T-cell (primary cell): ENCODE measurements around the gene PHRF1. TPM values are rescaled to one million over a fixed set of nuclear protein-coding genes. Genes with fewer than 3 reads are reported as not detected.

ENCODE experiments used
- ATAC-seq, 4 experiments: fragments of 200-7000 bp in 3 of 4; fragments of 150-1000 bp in 1 of 4; cut with Tn5 transposase; replicated peaks in 1 of 4; 1 replicate in 3 of 4; 2 replicates in 1 of 4; pipeline ENCODE4 v1.10.0; 2021; ENCODE audit warnings: moderate library complexity in 3 of 4, mild to moderate bottlenecking in 2 of 4, moderate number of reproducible peaks in 1 of 4
- CTCF ChIA-PET, 2 donors: fragments of 300-600 bp; sonication (Branson Sonifier 250); formaldehyde crosslinking; loops; one replicate each; lab custom pipeline; 2022; ENCODE audit warnings: antibody characterized with exemption in 2 of 2; lab: Charles Lee
- POLR2A ChIA-PET, 2 donors: fragments of 300-600 bp; sonication (Branson Sonifier 250); formaldehyde crosslinking; loops; one replicate each; lab custom pipeline; 2022; ENCODE audit warnings: antibody characterized with exemption in 2 of 2; lab: Charles Lee
- DNase-seq, 35 experiments: peaks; one replicate each; pipeline versions ENCODE4 v3.0.0 to v3.0.0-alpha.2; 2013 to 2023
- H3K27ac ChIP-seq: one replicate; pipeline ENCODE4 v1.5.1; 2013; ENCODE audit warnings: low read length
- H3K27me3 ChIP-seq, 2 experiments: replicated peaks in 1 of 2; 1 replicate in 1 of 2; 2 replicates in 1 of 2; pipeline versions ENCODE4 v1.6.1 to v1.7.0; 2013; ENCODE audit warnings: low read length in 1 of 2, mixed read lengths in 1 of 2; ENCODE audit not compliant: control insufficient read depth in 2 of 2, insufficient read depth in 2 of 2; ENCODE audit errors: extremely low read depth in 1 of 2
- H3K36me3 ChIP-seq, 2 donors: 1 replicate in 1 of 2; 2 replicates in 1 of 2; pipeline versions ENCODE4 v1.6.1 to v1.7.0; 2013; ENCODE audit warnings: low read length in 1 of 2; ENCODE audit not compliant: control insufficient read depth in 2 of 2, insufficient read depth in 1 of 2; ENCODE audit errors: extremely low read depth in 1 of 2
- H3K4me1 ChIP-seq, 2 experiments: 1 replicate in 1 of 2; 2 replicates in 1 of 2; pipeline versions ENCODE4 v1.6.1 to v1.7.0; 2013; ENCODE audit warnings: low read length in 2 of 2, mixed read lengths in 1 of 2; ENCODE audit not compliant: insufficient read depth in 2 of 2, control insufficient read depth in 1 of 2; ENCODE audit errors: extremely low read depth in 1 of 2
- H3K4me3 ChIP-seq, 2 donors: 1 replicate in 1 of 2; 2 replicates in 1 of 2; pipeline versions ENCODE4 v1.5.1 to v1.7.0; 2013; ENCODE audit warnings: mild to moderate bottlenecking in 2 of 2, low read length in 1 of 2, moderate library complexity in 1 of 2; ENCODE audit not compliant: control insufficient read depth in 1 of 2; ENCODE audit errors: extremely low read depth in 1 of 2
- H3K9me3 ChIP-seq: 2 replicates; pipeline ENCODE4 v1.7.0; 2013
- H3K27ac Mint-ChIP-seq, 2 donors: one replicate each; pipeline ENCODE4 v1.8.0; 2020 to 2021; ENCODE audit warnings: mild to moderate bottlenecking in 2 of 2, mixed read lengths in 2 of 2
- H3K27me3 Mint-ChIP-seq, 2 donors: one replicate each; pipeline ENCODE4 v1.8.0; 2021 to 2022; ENCODE audit warnings: mixed read lengths in 2 of 2
- H3K36me3 Mint-ChIP-seq: one replicate; pipeline ENCODE4 v1.8.0; 2021; ENCODE audit warnings: mixed read lengths
- H3K4me1 Mint-ChIP-seq, 3 donors: one replicate each; pipeline ENCODE4 v1.8.0; 2020 to 2022; ENCODE audit warnings: mixed read lengths in 3 of 3, mild to moderate bottlenecking in 1 of 3
- H3K4me3 Mint-ChIP-seq, 3 donors: one replicate each; pipeline ENCODE4 v1.8.0; 2020 to 2022; ENCODE audit warnings: mild to moderate bottlenecking in 3 of 3, mixed read lengths in 3 of 3, moderate library complexity in 3 of 3
- H3K9me3 Mint-ChIP-seq, 3 donors: one replicate each; pipeline ENCODE4 v1.8.0; 2020 to 2022; ENCODE audit warnings: mixed read lengths in 3 of 3
- WGBS: methylation state at CpG from one replicate; pipeline ENCODE4 v1.1.5; 2013; ENCODE audit warnings: missing lambda C conversion rate; ENCODE audit not compliant: insufficient coverage; 5-methylcytosine and 5-hydroxymethylcytosine counted together
- total RNA-seq, 35 experiments: library from RNA in 6 of 35; stranded (reverse) in 6 of 35; fragments of 120-200 nt in 1 of 35; gene quantifications; one replicate each; pipeline versions ENCODE4 v1.2.1 to v1.2.4 and lab custom pipeline; 2013 to 2026

Gene PHRF1
- total RNA-seq, 5 donors from 2014 or later (not counting 1 experiment from before 2014, with no cell fraction given), result 40.2 to 69.4 (median 66.3) TPM

DNA sequence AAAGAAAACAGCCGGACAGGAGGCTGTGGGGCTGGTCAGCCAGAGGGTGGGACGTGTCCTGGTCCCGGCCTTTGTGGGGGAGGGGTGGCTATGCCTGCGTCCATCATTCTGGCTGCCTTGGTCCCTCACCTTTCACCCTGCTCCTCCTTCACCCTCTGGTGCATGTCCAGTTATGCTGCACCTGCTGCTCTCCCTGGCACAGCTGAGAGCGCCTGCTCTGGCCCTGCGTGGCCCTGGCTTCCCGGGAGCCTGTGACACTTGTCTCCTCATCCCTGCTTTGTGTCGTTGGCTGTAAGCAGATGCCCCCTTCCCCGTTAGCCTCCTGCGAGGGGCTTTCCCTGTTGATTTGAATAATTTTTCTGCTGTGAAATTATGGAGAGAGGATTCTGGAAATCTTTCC lies 16.6 kb downstream of the PHRF1 start:
- Histone ChIP-seq H3K4me3 (no peak overlapping the region), H3K9me3 (no peaks in the 10 kb centered on the region), H3K36me3 (peaks cover 30 to 79% of the 10 kb centered on the region in 2 donors), H3K27me3 (no peaks in the 10 kb centered on the region), H3K27ac (no peak overlapping the region), H3K4me1 (peaks cover 0 to 21% of the 10 kb centered on the region in 2 experiments)
- POLR2A ChIA-PET, result no interaction called here
- no peaks in the 10 kb centered on the region for H3K27me3 Mint-ChIP-seq
- H3K27ac Mint-ChIP-seq, result no peak overlapping the region
- DNase-seq (no peak), ATAC-seq (no peak)
- no peaks in the 10 kb centered on the region for H3K9me3 Mint-ChIP-seq
- H3K4me3 Mint-ChIP-seq, result no peak overlapping the region
- CTCF ChIA-PET, result no interaction called here
- H3K4me1 Mint-ChIP-seq, result peaks cover 14 to 23% (median 19%) of the 10 kb centered on the region in 3 donors
- 100% methylated on average over 3 of the region's 10 CpGs for WGBS
- H3K36me3 Mint-ChIP-seq, result peaks cover 29% of the 10 kb centered on the region

DNA sequence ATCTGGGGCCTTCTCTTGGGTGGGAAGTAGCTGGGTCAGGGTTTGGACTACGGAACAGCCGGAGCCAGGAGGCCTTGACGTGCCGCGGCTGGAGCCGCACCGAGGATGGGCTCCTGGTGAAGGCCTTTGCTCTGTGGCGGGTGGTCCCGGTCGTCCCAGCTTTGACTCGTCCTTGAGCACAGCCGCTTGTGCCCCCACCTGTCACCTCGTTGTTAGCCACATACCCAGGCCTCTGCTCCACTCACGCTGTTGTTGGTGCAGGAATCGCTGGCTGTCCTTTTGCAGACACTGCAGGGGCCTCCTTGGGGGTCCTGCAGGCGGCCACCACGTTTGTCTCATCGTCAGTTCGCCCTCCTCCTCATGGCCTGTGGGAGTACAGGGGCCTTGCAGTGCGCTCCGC lies 17.1 kb downstream of the PHRF1 start:
- H3K4me3 Mint-ChIP-seq, result no peak overlapping the region
- WGBS, result 98% methylated on average over 19 of the region's 21 CpGs
- ChIA-PET POLR2A (no interaction called here), CTCF (no interaction called here)
- Histone ChIP-seq H3K27me3 (no peaks in the 10 kb centered on the region), H3K4me1 (peaks cover 0 to 16% of the 10 kb centered on the region in 2 experiments), H3K36me3 (peaks cover 30 to 83% of the 10 kb centered on the region in 2 donors), H3K9me3 (no peaks in the 10 kb centered on the region), H3K4me3 (no peak overlapping the region), H3K27ac (no peak overlapping the region)
- DNase-seq (no peak), ATAC-seq (no peak)
- no peaks in the 10 kb centered on the region for H3K9me3 Mint-ChIP-seq
- peaks cover 10 to 18% (median 15%) of the 10 kb centered on the region in 3 donors for H3K4me1 Mint-ChIP-seq
- H3K36me3 Mint-ChIP-seq, result peaks cover 29% of the 10 kb centered on the region
- H3K27ac Mint-ChIP-seq, result no peak overlapping the region
- no peaks in the 10 kb centered on the region for H3K27me3 Mint-ChIP-seq

DNA sequence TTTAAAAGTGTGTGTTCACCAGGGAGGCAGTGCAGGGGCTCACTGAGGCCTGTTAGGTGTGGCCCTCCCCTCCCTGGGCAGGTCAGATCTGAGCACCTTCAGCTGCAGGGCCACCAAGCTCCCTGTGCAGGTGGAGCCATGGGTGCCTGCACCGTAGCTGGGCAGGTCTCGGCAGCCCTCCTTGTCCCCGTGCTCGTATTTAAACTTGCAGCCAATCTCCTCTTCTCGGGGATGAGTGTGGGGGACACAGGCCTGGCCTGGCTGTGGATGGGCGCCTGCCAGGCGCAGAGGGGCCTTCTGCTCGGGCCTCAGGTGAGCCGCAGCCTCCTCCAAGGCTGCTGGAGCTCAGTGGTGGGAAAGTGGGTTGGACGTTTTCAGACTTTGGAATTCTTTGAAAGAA lies 19.1 kb downstream of the PHRF1 start:
- 95% methylated on average over 6 of the region's 10 CpGs for WGBS
- CTCF ChIA-PET, result no interaction called here
- no peak for DNase-seq

DNA sequence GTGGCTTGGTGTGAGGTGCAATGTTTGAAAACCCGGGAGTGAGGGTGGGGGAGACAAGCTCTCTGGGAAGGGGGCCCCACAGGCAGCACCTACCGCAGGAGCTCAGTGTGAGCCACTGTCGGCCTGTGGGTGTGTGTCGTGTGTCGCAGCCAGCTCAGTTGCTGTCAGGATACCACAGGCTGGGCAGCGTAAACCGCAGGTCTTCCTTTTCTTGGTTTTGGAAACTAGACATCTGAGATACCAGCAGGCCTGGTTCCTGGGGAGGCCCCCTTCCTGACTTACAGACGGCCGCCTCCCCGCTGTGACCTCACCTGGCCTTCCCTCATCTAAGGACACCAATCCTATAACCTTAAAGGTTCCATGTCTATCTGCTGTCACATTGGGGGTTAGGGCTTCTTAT lies 20.1 kb downstream of the PHRF1 start:
- no peak overlapping the region for H3K4me3 ChIP-seq
- Mint-ChIP-seq H3K4me1 (peaks cover 0 to 9% (median 8%) of the 10 kb centered on the region in 3 donors), H3K27me3 (no peaks in the 10 kb centered on the region), H3K4me3 (no peak overlapping the region), H3K36me3 (peaks cover 28% of the 10 kb centered on the region), H3K27ac (peak overlapping the region in 1 of 2 donors; percentile 75), H3K9me3 (no peaks in the 10 kb centered on the region)
- H3K27me3 ChIP-seq, result no peaks in the 10 kb centered on the region
- H3K36me3 ChIP-seq, result peaks cover 43 to 82% of the 10 kb centered on the region in 2 donors
- CTCF ChIA-PET, result no interaction called here
- ATAC-seq (peak in 1 of 4 experiments; percentile 36), DNase-seq (no peak)
- POLR2A ChIA-PET, result no interaction called here
- peaks cover 0 to 11% of the 10 kb centered on the region in 2 experiments for H3K4me1 ChIP-seq
- WGBS, result 76% methylated on average over 7 of the region's 10 CpGs
- no peak overlapping the region for H3K27ac ChIP-seq
- H3K9me3 ChIP-seq, result no peaks in the 10 kb centered on the region

More for the DNA sequence above, 19.1 kb downstream of the PHRF1 start:
- Mint-ChIP-seq H3K4me1 (peaks cover 0 to 9% (median 8%) of the 10 kb centered on the region in 3 donors), H3K4me3 (no peak overlapping the region), H3K9me3 (no peaks in the 10 kb centered on the region), H3K27me3 (no peaks in the 10 kb centered on the region), H3K36me3 (peaks cover 26% of the 10 kb centered on the region), H3K27ac (no peak overlapping the region)
- no peak for ATAC-seq
- H3K9me3 ChIP-seq, result no peaks in the 10 kb centered on the region
- POLR2A ChIA-PET, result no interaction called here
- peaks cover 36 to 85% of the 10 kb centered on the region in 2 donors for H3K36me3 ChIP-seq
- H3K27ac ChIP-seq, result no peak overlapping the region
- peaks cover 0 to 11% of the 10 kb centered on the region in 2 experiments for H3K4me1 ChIP-seq
- H3K4me3 ChIP-seq, result no peak overlapping the region
- no peaks in the 10 kb centered on the region for H3K27me3 ChIP-seq

DNA sequence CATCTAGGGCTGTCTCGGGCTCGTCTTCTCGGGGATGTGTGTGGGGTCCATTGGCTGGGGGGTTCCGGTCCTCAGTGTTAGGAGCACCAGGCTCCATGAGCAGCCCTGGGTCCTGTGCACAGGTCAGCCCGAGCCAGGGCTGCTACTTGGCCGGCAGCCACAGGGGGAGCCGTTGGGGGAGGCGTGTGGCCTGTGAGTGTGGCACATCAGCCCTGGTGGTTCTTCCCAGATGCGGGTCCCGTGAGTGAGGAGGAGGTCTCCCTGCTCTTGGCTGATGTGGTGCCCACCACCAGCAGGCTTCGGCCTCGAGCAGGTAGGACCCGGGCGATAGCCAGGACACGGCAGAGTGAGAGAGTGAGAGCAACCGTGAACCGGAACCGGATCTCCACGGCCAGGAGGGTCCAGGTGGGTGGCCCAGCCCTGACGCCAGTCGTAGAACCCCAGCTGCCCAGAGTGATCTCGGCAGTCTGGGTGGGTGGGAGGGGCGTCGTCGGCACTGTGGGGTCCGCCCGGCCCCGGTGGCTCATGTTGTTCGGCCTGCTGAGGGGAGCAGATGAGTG lies 21.0 kb downstream of the PHRF1 start:
- CTCF ChIA-PET, result no interaction called here

DNA sequence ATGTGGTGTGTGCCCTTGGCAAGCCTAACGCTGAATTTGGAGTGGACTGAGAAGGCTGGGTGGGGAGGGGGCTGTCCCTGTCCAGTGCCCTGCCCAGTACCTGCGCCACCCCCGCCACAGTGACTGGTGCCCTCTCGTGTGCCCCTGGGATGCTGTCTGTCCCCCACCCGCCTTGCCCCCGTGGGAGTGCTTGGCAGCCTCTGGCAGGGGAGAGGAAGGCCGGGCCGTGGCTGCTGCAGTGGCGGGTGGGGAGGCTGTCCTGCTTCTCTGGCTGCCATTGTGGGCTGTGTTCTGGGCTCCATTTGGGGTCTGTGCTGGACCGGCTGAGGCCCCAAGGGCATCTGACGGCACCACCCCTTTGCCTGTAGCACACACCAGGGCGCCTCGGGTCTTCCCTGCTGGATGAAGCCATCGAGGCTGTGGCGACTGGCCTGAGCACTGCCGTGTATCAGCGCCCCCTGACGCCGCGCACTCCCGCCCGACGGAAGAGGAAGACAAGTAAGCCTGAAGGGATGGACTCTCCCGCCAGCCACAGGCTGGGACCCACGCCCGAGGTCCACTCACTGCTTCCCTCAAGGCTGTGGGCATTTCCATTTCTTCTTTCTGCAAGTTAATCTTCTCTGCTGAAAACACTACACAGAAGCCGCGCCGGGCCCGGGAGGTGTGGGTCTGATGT lies 21.9 kb downstream of the PHRF1 start:
- no peak for DNase-seq
- no peak overlapping the region for H3K4me3 ChIP-seq
- H3K4me1 Mint-ChIP-seq, result peaks cover 0 to 9% (median 8%) of the 10 kb centered on the region in 3 donors
- H3K36me3 Mint-ChIP-seq, result peaks cover 25% of the 10 kb centered on the region
- ChIA-PET POLR2A (no interaction called here), CTCF (no interaction called here)
- peaks cover 45 to 81% of the 10 kb centered on the region in 2 donors for H3K36me3 ChIP-seq
- H3K9me3 Mint-ChIP-seq, result no peaks in the 10 kb centered on the region
- no peaks in the 10 kb centered on the region for H3K27me3 ChIP-seq
- H3K27me3 Mint-ChIP-seq, result no peaks in the 10 kb centered on the region
- no peaks in the 10 kb centered on the region for H3K9me3 ChIP-seq
- H3K27ac Mint-ChIP-seq, result no peak overlapping the region
- ATAC-seq, result no peak
- H3K27ac ChIP-seq, result no peak overlapping the region
- H3K4me1 ChIP-seq, result peaks cover 0 to 11% of the 10 kb centered on the region in 2 experiments
- no peak overlapping the region for H3K4me3 Mint-ChIP-seq
- 96% methylated on average over 22 of the region's 30 CpGs for WGBS

More for the DNA sequence above, 21.0 kb downstream of the PHRF1 start:
- no peak overlapping the region for H3K4me3 Mint-ChIP-seq
- POLR2A ChIA-PET, result no interaction called here
- DNase-seq (no peak), ATAC-seq (peak in 2 of 4 experiments; percentile 24 to 28)
- H3K27me3 Mint-ChIP-seq, result no peaks in the 10 kb centered on the region
- Histone ChIP-seq H3K27ac (no peak overlapping the region), H3K4me3 (no peak overlapping the region), H3K36me3 (peaks cover 48 to 85% of the 10 kb centered on the region in 2 donors), H3K4me1 (peaks cover 0 to 11% of the 10 kb centered on the region in 2 experiments), H3K27me3 (no peaks in the 10 kb centered on the region), H3K9me3 (no peaks in the 10 kb centered on the region)
- H3K4me1 Mint-ChIP-seq, result peaks cover 0 to 9% (median 8%) of the 10 kb centered on the region in 3 donors
- H3K27ac Mint-ChIP-seq, result peak overlapping the region in 1 of 2 donors; percentile 39
- WGBS, result 95% methylated on average over 21 of the region's 29 CpGs
- no peaks in the 10 kb centered on the region for H3K9me3 Mint-ChIP-seq
- peaks cover 31% of the 10 kb centered on the region for H3K36me3 Mint-ChIP-seq
